Dedifferentiated amniotic fluid mesenchymal stem cell (primary cell): ENCODE data around the gene ADSS1.

Experiments
- DNase-seq: peaks from one replicate; pipeline ENCODE4 v3.0.0-alpha.2; 2016; ENCODE audit errors: extremely low spot score

The ADSS1 gene

DNA sequence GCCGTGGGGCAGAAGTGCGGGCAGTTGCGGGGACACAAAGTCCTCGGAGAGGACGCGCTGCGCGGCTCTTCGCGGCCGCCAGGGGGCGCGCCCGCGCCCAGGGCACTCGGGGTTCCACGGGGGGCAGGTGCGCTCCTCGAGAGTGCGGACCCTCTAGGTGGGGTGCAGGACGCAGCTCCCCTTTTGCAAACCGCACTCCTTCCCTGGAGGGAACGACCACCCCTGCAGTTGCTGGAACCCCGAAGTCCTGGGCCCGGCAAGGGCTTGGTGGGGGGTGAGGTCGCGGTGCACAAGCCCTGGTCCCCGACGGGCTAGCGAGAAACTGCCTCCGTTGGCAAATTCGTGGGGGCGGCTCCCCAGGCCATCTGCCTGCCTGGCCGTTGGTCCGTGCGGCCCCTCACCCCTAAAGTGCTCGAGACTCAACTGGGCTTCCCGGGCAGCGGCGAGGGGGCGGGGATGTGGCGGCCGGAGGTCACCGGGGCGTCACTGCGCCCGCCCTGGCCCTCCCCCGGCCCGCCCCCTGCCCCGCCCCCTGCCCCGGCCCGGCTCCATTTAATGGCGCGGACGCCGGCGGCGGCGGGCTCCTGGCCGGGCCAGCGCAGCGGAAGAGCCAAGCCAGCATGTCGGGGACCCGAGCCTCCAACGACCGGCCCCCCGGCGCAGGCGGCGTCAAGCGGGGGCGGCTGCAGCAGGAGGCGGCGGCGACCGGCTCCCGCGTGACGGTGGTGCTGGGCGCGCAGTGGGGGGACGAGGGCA is at the start of gene ADSS1:
Gene ADSS1, plus strand, starts transcription at position 579 of the 756 bp plus-strand sequence. Its CDS starts 42 bp downstream, at position 621.
- no peak for DNase-seq

DNA sequence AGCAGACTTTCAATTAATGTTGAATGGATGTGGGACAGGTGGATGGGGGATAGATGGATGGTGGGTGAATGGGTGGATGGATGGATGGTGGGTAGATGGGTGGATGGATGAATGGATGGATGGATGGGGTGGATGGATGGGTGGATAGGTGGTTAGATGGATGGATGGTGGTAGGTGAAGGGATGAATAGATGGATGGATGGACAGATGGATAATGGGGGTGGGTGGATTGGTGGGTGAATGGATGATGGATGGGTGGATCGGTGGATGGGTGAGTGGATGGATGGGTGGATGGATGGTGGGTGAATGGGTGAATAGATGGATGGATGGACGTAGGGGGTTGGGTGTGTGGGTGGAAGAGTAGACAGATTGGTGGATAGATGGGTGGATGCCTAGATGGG is 48.6 kb upstream of the ADSS1 start:
- no peak for DNase-seq

DNA sequence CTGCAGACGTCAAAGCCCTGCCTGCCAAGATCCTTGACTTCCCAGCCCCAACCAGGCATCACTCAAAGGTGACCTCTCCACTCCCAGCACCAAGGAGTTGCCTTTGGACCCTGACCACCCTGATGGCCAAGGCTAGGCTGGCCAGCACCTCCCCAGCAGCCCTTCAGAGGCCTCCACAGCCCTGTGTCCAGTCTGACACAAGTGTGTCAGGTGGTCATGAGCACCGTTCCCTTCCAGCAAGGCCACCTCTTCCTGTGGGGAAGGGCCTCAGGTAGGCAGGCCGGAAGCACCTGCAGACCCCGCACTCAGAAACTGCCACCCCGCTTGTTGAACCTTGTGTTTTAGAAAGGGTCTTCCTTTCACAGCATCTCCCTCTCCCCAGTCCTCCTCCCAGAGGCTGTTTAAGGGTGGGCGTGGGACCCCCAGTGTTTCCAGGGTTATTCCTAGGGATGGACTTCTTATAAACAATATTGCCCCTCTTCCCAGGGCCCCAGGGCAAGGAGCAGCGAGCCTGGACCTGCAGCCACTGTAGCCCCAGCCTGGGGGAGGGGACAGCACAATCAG is 47.8 kb upstream of the ADSS1 start:
- DNase-seq, result no peak

DNA sequence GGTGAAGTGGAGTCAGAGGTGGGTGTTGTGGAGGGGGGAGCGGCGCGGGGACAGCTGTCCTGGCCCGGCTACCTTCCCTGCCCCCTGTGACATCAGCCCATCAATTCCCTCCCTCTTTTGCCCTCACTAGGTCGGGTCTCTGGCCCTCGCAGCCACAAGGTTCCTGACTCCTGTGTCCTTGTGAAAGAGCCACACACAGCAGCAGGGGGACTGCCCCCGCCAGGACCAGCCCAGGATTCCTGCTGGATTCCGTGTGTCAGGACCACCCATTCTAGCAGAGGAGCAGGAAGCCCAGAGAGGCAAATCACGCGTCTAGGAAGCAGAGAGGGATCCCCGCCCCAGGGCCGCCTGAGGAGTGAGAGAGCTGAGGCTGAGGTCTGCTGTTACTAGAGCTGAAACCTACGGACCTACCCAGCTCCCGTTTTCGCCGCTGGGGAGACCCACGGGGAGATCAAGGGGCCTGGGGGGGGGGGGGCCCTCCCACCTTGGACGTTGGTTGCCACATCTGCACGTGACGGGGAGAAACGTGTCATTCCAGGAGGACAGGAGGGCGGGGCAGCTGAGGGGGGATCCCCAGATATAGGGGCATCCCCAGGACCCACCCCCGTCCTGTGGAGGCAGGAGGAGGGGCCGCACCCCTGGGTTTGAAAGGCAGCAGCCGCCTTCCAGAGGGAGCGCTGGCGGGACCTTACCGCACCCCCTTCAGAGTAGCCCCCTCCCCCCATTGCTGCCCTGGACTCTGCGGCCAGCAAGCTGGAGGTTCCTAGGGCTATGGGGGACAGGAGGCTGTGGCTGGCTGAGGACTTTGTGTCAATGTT is 47.1 kb upstream of the ADSS1 start:
- no peak for DNase-seq

DNA sequence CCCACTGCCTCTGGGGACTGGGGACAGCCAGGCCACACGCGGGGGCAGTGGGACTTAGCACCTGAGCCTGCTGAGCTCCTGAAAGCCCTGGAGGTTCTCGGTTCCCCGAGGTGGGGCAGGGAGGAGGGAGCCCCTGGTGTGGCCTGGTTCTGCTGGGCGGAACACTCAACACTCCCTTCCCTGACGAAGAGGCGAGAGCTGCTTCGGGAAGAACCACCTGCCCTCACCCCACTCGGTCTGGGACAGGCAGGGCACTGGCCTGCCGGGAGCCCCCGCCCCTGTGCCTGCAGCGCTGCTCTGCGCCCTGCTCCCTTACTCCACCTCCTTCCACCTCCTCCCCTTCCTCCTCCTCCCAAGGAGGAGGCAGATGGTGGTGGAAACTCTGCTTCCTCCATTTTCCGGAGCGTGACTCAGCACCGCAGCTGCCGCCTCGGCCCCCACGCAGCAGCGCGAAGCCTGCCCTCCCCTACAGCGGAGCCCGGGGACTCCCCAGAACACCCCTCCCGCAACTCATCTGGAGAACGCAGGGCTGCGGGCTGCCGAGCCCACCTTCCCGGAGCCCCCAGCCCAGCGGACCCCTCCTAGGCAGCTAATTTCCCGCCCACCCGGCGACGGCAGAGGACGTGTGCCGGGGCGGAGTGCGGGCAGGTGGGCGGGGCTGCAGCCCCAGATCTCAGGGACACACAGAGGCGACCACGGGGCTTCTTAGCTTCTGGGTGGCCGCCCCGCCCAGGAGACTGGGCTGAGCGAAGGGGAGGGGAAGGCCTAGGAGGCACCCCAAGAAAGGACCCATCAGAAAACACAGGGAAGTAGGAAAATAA is 46.3 kb upstream of the ADSS1 start:
- peak; percentile 46 for DNase-seq

DNA sequence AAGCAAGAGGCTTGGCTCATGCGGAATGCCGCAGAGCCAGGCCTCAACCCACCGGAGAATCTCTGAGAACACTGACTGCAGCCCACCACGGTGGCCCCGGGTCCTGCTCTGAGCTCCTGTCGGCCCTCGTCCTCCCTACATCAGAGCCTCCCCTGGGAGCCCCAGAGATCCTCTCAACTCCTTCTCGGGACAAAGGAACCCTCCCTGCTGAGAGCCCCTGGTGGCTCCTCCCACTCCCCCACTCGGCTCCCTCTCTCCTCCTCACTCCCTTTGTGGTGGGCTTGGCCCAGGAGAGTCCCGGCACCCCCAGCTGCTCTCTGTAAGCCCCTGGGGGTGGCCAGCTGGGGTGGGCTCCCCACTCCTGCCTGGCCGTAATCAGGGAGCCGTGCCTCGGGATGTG is 45.7 kb upstream of the ADSS1 start:
- no peak for DNase-seq

DNA sequence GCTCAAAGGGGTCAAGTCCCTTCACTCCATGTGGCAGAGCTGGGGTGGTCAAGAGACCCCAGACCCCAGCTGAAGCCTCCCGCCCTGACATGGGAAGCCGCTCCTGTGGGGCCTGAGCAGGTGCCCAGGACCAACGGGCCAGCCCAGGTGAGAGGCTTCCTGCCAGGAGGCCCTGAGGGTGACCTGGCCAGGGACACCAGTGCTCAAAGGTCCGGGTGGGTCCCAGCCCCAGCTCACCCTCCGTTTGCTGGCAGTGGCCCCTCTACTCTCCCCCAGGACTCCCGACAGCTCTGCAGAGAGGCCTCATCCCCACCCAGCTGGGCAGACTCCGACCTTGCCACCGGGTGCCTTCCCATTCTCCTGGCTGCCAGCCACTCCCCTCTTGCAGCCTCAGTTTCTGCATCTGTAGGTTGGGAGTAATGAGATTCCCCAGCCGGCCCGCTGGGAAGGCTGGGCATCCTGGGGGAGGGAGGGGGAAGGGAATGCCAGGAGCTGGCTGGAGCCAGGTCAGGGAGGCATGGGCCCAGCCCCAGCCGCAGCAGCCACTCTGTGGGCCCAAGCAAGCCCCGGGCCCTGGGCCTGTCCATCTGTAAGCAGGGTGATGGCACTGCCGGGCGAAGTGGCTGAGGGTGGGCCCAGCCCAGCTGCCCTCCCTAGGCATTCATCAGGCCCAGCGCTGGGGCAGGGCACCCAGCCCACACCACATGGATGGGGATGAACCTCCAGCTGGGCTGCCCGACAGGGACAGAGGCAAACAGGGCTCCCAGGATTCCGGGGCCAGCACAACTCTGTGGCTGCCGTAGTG is 44.9 kb upstream of the ADSS1 start:
- no peak for DNase-seq

DNA sequence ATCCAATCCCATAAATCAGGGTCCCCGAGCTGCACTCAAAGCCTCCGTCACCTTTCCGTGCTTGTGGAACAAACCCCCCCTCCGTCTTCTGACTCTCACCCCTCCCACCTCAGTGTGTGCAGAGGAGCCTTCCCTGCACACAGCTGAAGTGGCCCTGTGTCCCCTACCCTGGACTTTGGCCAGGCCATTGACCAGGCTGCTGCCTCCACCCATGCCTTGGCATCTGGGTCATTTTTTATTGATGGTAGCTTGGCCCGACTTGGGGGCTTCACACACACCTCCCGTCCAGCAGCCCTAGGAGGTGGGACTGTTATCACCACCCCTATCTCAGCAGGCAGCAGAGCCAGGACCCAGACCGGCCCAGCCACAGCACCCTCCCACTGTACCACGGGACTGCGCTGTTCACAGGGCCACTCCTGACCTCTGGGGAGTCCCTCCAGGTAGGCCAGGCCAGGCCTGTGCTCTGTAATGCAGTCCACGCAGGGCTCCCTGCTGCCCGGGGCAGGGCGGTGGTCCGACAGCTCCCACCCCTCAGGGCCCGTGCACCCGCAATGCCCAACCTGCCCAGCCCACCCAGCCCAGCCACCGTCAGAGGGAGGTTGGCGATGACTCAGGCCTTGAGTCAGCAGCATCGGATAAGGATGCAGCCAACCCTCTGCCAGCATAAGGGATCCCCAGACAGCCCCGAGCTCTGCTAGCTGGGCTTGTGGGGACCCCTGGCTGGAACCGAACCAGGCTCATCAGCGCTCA is 43.8 kb upstream of the ADSS1 start:
- peak; percentile 36 for DNase-seq

DNA sequence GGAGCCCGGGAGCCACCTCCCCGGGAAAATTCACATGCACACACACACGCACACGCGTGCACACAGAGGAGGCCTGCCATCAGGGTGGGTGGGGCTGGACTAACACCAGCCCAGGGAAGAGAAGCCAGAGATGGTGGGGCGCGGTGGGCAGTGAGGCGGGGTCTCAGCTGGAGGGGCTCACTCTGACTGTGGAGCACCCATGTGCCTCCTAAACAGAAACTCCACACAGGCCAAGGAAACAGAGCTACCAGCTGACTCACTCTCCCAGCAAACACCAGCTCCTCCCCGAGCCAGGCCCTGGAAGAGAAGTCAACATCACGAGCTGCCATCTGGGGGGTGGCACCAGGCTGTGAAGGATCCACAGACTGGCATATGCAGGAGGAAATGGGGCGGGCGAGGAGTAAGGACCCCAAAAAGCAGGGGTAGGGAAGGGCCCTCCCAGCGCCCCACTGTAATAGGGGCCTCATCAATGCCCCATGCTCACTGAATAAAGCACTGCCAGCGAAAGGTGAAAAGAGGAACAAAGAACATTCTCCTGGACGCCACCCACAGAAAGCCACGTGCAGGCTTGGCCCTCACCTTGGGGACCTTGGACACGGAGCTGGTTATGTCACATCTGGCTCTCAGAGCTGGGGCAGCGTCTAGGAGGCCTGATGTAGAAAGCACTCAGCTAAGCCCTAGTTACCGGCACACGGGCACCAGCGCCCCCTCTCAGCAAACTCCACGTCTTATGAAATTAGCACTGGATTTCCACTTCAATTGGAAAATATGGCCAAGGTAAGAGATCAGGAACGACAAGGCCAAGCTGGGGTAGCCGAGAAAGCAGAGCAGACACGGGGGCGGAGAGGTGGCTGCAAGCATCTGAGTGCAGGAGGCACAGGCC is 43.0 kb upstream of the ADSS1 start:
- DNase-seq, result peak; percentile 71

DNA sequence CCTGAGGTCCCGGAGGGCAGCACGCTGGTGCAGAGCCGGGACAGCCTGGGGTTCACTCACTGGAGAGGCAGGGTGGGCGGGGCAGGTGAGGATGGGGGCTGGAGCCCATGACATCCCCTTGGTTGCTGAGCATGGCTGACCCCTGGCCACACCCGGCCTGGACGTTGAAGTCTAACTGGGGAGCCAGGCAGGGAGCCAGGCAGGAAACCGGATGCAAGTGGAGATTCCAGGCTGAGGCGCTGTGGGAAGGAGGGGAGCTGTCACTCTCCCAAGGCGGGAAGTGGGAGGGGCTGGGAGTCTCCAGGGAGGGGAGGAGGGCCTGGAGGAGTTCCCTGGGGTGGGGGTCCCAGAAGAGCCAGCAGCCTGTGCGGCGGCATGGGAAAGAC is 42.3 kb upstream of the ADSS1 start:
- peak; percentile 68 for DNase-seq

DNA sequence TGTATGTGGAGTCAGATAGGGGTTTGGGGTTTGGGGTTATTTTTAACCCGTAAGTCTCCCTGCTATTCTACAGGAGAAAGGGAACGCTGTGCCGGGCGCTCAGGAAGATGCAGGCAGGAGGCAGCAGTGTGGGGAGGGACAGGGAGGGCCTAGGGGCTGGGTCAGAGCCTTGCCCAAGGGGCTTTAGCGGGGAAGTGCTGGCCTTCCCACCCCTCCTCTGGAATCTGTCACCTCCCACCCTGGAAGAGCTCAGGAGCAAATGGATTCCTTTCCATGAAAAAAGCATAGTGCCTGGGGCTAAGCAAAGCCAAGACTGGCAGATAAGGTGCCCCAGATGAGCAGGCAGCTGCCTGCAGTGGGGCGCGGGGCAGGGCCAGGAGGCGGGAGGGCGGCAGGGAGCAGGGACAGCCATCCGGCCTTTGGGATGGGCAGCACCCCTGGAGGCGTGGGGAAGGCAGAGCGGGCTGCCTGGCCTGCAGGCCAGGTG is 41.9 kb upstream of the ADSS1 start:
- no peak for DNase-seq

DNA sequence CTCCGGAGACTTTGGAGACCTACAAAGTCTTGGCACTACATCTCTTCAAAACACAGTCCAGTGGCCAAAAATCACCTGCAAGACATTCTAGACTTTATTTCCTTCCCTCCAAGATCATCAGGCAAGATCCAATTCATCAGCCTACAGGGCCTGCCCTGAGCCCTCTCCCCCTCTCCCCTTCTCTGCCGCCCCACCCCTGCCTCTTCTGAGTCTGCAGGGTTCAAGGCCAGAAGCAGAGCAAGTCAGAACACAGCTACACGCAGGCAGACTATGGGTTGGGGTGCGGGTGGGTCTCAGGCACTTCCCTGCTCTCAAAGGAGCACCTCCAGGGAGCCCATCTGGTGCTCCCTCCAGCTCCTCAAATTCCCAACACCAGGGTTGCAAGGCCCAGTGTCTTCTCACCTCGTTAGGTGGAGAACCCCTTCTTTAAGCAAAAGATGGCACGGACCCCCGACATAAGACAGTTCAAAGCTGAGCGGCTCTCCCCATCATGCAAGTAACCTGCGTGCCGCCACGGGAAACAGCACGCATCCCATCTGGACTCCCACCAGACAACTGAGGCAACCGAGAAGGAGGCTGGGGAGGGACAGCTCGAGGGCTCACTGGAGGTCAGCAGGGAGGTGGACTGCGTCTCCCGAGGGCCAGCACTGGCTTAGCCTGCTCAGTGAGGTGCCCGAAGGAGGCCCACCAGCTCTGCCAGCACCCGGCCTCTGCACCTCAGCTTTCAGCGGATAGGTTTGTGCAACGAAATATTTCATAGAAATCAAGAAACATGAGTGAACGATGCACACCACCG is 40.2 kb upstream of the ADSS1 start:
- DNase-seq, result no peak

DNA sequence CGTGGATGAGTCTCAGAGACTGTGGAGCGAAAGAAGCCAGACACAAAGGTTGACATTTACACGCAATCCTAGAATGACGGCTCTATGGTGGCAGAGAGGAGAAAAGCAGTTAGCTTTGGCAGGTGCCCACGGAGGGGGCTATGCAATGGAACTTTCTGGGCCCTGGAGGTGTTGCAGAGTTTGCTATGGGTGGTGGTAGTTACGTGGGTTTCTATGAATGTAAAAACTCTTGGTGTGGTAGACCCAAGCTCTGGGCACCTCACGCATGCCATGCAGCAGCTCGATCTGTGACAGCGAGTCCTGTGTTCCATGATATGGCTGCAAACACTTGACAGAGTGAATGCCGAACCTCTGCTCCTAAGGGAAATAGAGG is 39.6 kb upstream of the ADSS1 start:
- DNase-seq, result no peak

DNA sequence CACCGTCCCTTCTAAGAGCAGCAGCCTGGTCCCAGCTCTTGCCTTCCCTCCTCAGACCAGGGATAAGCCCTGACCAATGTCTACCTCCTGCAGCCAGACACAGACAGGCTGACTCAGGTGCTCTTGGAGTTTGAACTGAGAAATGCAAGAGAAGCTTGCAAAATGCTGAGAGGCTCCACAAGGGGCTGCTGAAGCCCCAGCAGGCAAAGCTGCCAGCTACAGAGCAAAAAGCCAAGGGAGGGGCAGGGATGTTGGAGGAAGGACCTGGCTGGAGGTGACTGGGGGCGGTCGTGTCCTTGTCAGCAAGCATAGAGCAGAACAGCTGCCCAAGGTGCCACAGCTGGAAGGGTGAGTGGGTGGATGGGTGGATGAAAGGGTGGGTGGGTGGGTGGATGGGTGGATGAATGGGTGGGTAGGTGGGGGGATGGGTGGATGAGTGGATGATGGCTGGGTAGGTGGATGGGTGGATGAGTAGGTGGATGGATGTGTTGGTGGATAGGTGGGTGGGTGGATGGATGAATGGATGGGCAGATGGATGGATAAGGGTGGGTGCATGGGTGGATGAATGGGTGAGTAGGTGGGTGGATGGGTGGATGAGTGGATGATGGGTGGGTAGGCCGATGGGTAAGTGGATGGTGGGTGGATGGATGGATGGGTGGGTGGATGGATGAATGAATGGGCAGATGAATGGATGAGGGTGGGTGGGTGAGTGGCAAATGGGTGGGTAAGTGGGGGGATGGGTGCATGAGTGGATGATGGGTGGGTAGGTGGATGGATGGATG is 38.6 kb upstream of the ADSS1 start:
- DNase-seq, result no peak

DNA sequence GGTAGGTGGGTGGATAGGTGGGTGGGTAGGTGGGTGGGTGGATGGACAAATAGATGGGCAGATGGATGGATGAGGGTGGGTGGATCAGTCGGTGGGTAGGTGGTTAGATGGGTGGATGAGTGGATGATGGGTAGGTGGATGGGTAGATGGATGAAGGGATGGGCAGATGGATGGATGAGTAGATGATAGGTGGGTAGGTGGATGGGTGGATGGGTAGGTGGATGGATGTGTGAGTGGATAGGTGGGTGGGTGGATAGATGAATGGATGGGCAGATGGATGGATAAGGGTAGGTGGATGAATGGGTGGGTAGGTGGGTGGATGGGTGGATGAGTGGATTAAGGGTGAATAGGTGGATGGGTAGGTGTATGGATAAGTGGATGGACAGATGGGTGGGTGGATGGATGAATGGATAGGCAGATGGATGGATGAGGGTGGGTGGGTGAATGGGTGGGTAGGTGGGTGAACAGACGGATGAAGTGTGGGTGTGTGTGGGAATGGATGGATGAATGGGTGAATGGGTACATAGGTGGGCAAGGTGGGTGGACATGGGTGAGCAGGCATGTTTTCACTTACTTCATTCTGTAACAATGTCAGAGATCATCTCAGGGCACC is 37.9 kb upstream of the ADSS1 start:
- DNase-seq, result no peak

DNA sequence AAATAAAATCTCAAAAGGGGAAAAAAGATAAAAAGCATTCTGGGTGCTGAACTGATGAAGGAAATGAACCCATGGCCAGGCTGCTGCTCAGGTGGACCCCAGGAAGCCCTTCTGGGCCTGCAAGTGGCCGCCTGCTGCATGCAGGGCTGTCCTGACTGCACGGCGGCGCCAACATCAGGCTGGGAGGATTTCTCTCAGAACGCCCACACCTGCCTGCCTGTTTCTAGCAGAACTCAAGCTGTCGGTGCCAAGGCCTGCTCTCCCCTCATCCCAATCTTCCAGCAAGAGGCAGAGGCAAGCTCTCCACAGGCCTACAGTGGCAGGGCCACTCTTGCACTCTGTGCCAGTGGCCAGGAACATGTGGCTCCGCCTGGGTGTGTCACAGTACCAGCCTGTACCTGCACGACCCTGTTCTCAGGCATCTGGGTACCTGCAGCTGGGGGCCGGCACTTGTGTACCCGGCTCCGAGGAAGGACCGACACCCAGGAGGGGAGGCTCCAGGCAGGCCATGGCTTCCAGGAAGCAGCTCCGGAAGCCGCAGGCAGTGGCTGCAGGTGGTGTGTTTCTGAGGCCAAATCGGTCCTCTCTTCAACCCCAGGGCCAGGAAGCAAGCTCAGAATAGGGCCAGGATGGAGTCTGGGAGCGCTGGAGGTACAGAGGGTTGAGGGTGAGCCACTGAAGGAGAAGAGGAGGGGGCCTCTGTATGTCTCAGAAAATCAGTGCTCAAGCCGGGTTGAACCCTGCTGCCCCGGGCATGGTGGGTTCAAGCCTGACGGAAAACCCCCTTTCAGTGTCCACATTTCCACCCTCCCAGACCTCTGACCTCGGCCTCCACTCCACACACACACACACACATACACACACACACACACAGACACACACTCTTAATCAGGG is 37.2 kb upstream of the ADSS1 start:
- DNase-seq, result no peak
